GM12878 (cell line): ENCODE results near the gene PRSS1. TPM values are rescaled to one million over a fixed set of nuclear protein-coding genes. Genes with fewer than 3 reads are reported as not detected.

Experiments
- ATAC-seq: fragments of 200-7000 bp; cut with Tn5 transposase; 3 replicates; pipeline ENCODE4 v1.9.1; 2020; ENCODE audit warnings: mild to moderate bottlenecking, moderate library complexity
- BruUV-seq: library from RNA; stranded (reverse); fragments of 400-500 nt; replicated peaks from 2 replicates; lab custom pipeline; 2021; lab: Mats Ljungman, UMichigan
- CTCF ChIA-PET: fragments of 300-600 bp; sonication (Branson Sonifier 250); formaldehyde crosslinking; extraction: SDS; loops from one replicate; lab custom pipeline; 2021; ENCODE audit warnings: inconsistent platforms; lab: Yijun Ruan, JAX
- POLR2A ChIA-PET: fragments of 350-600 bp; formaldehyde crosslinking; extraction: SDS; loops from one replicate; lab custom pipeline; 2021; ENCODE audit warnings: inconsistent platforms; lab: Charles Lee
- RAD21 ChIA-PET: fragments of 300-600 bp; sonication (Branson Sonifier 250); formaldehyde crosslinking; loops from one replicate; lab custom pipeline; 2023; ENCODE audit warnings: antibody characterized with exemption; ENCODE audit not compliant: unreplicated experiment; lab: Charles Lee
- SMC1A ChIA-PET: fragments of 300-600 bp; sonication (Branson Sonifier 250); formaldehyde crosslinking; loops from one replicate; lab custom pipeline; 2023; ENCODE audit not compliant: unreplicated experiment, uncharacterized antibody; lab: Charles Lee
- DNase-seq: peaks from one replicate; pipeline ENCODE4 v3.0.0-alpha.2; 2011; ENCODE audit warnings: low read depth, low spot score
- FAIRE-seq: peaks from 3 replicates; lab custom pipeline; 2011; peaks lifted over from hg19 to GRCh38; lab: Jason Lieb, UNC
- H2AFZ ChIP-seq: 2 replicates; pipeline ENCODE4 v1.6.0; 2011; ENCODE audit warnings: low read depth, low read length, control low read depth; ENCODE audit not compliant: control insufficient read depth
- H3K27ac ChIP-seq: 2 replicates; pipeline ENCODE4 v1.5.1; 2011; ENCODE audit warnings: control low read depth; ENCODE audit not compliant: control insufficient read depth, insufficient read depth
- H3K27me3 ChIP-seq, 2 experiments: replicated peaks in 1 of 2; 2 replicates each; pipeline versions ENCODE4 v1.6.0 to v1.6.1; 2011; ENCODE audit warnings: low read length in 1 of 2; ENCODE audit not compliant: control insufficient read depth in 2 of 2, insufficient read depth in 2 of 2
- H3K36me3 ChIP-seq, 2 experiments: 2 replicates each; pipeline ENCODE4 v1.5.1; 2011; ENCODE audit warnings: low read length in 1 of 2; ENCODE audit not compliant: control insufficient read depth in 2 of 2, insufficient read depth in 2 of 2
- H3K4me1 ChIP-seq: 2 replicates; pipeline ENCODE4 v1.6.1; 2011; ENCODE audit warnings: mild to moderate bottlenecking, low read length, moderate library complexity, mixed read lengths; ENCODE audit not compliant: control insufficient read depth, insufficient read depth
- H3K4me2 ChIP-seq: 2 replicates; pipeline ENCODE4 v1.6.0; 2011; ENCODE audit warnings: control low read depth; ENCODE audit not compliant: control insufficient read depth, insufficient read depth
- H3K4me3 ChIP-seq: fragments of 200-600 bp; sonication (generic); 2 replicates; pipeline ENCODE4 v1.5.1; 2016
- H3K79me2 ChIP-seq: 2 replicates; pipeline ENCODE4 v1.6.0; 2011; ENCODE audit warnings: low read length; ENCODE audit not compliant: control insufficient read depth, insufficient read depth
- H3K9ac ChIP-seq: 2 replicates; pipeline ENCODE4 v1.8.0; 2011; ENCODE audit warnings: low read length, control low read depth, mixed read lengths; ENCODE audit not compliant: control insufficient read depth, insufficient read depth
- H3K9me3 ChIP-seq: replicated peaks from 3 replicates; pipeline ENCODE4 v1.5.1; 2011; ENCODE audit warnings: mild to moderate bottlenecking, low read length; ENCODE audit not compliant: control insufficient read depth, insufficient read depth
- H4K20me1 ChIP-seq: 2 replicates; pipeline ENCODE4 v1.6.0; 2011; ENCODE audit not compliant: control insufficient read depth, insufficient read depth
- BACH1 ChIP-seq: fragments of 450-650 bp; IDR thresholded peaks from 2 replicates; pipeline ENCODE4 v1.6.1; 2017; ENCODE audit warnings: mild to moderate bottlenecking, borderline replicate concordance
- BCL11A ChIP-seq: IDR thresholded peaks from 2 replicates; pipeline ENCODE4 v1.6.1; 2011; ENCODE audit warnings: low read depth, low read length
- DPF2 ChIP-seq: fragments of 450-650 bp; IDR thresholded peaks from 2 replicates; pipeline ENCODE4 v1.6.1; 2017; ENCODE audit warnings: mild to moderate bottlenecking
- EGR1 ChIP-seq, 2 experiments: IDR thresholded peaks; 1 replicate in 1 of 2; 2 replicates in 1 of 2; pipeline ENCODE4 v1.6.1; 2011 to 2012; ENCODE audit warnings: low read depth in 2 of 2, low read length in 2 of 2, borderline replicate concordance in 1 of 2, mild to moderate bottlenecking in 1 of 2, moderate library complexity in 1 of 2
- EP300 ChIP-seq, 2 experiments: fragments of 150-350 bp in 1 of 2; IDR thresholded peaks; 2 replicates each; pipeline ENCODE4 v1.6.1; 2011 to 2012; ENCODE audit warnings: low read depth in 2 of 2, low read length in 2 of 2, borderline replicate concordance in 1 of 2, improper control_type of control experiment in 1 of 2, inconsistent platforms in 1 of 2; ENCODE audit not compliant: control insufficient read depth in 1 of 2
- FOXK2 ChIP-seq: fragments of 450-650 bp; IDR thresholded peaks from 2 replicates; pipeline ENCODE4 v1.6.1; 2017; ENCODE audit warnings: mild to moderate bottlenecking, moderate library complexity
- HDAC2 ChIP-seq: fragments of 200-600 bp; sonication (generic); IDR thresholded peaks from 2 replicates; pipeline ENCODE4 v1.6.1; 2017
- KDM1A ChIP-seq: fragments of 200-600 bp; sonication (generic); IDR thresholded peaks from 2 replicates; pipeline ENCODE4 v1.6.1; 2016; ENCODE audit warnings: borderline replicate concordance
- MEF2A ChIP-seq: IDR thresholded peaks from 2 replicates; pipeline ENCODE4 v1.6.1; 2011; ENCODE audit warnings: low read depth, mild to moderate bottlenecking, low read length, moderate library complexity; ENCODE audit not compliant: insufficient read depth
- MEF2B ChIP-seq: fragments of 450-650 bp; IDR thresholded peaks from 2 replicates; pipeline ENCODE4 v1.6.1; 2018; ENCODE audit warnings: mild to moderate bottlenecking, moderate library complexity; ENCODE audit not compliant: partially characterized antibody, poor library complexity, severe bottlenecking
- NFIC ChIP-seq: IDR thresholded peaks from 2 replicates; pipeline ENCODE4 v1.6.1; 2012; ENCODE audit warnings: low read depth, mild to moderate bottlenecking, inconsistent platforms, low read length, moderate library complexity
- POLR2A ChIP-seq: IDR thresholded peaks from 2 replicates; pipeline ENCODE4 v1.6.1; 2011; ENCODE audit warnings: low read depth, mild to moderate bottlenecking, low read length
- SP1 ChIP-seq: IDR thresholded peaks from one replicate; pipeline ENCODE4 v1.6.1; 2011; ENCODE audit warnings: low read depth, low read length
- SPI1 ChIP-seq: IDR thresholded peaks from 2 replicates; pipeline ENCODE4 v1.6.1; 2011; ENCODE audit warnings: low read depth, mild to moderate bottlenecking, low read length, moderate library complexity, borderline replicate concordance; ENCODE audit not compliant: insufficient read depth
- TBL1XR1 ChIP-seq: IDR thresholded peaks from 2 replicates; pipeline ENCODE4 v1.6.1; 2012; ENCODE audit warnings: low read depth, low read length, improper control_type of control experiment
- USF1 ChIP-seq: IDR thresholded peaks from 2 replicates; pipeline ENCODE4 v1.6.1; 2011; ENCODE audit warnings: borderline replicate concordance, low read depth, mild to moderate bottlenecking, moderate library complexity, mixed read lengths, low read length; ENCODE audit not compliant: insufficient read depth; ENCODE audit errors: extremely low read length
- ZBED1 ChIP-seq: IDR thresholded peaks from 2 replicates; pipeline ENCODE4 v1.6.1; 2016; ENCODE audit warnings: borderline replicate concordance
- ZZZ3 ChIP-seq: IDR thresholded peaks from 2 replicates; pipeline ENCODE4 v1.6.1; 2011; ENCODE audit warnings: low read depth; ENCODE audit not compliant: control insufficient read depth, insufficient read length
- WGBS: methylation state at CpG from one replicate; pipeline ENCODE4 v1.1.6; 2016; ENCODE audit warnings: low lambda C conversion rate; ENCODE audit not compliant: insufficient replicate concordance, insufficient coverage; ENCODE audit errors: missing lambda C conversion rate; 5-methylcytosine and 5-hydroxymethylcytosine counted together
- in situ Hi-C: fragments of 300-500 bp; cut with MboI; formaldehyde crosslinking; loops from 9 replicates; pipeline ENCODE4 v1.14.3; 2018; ENCODE audit warnings: mixed read lengths
- intact Hi-C: fragments of 100-400 bp; cut with micrococcal nuclease; formaldehyde crosslinking; loops from one replicate; pipeline ENCODE4 v1.14.2; 2022; ENCODE audit not compliant: unreplicated experiment
- polyA plus RNA-seq, 11 experiments: library from polyadenylated mRNA; depleted of rRNA in 4 of 11; unstranded in 6 of 11; stranded (reverse) in 5 of 11; fragments of >200 nt; fragmentation: Nextera tagmentation in 4 of 11; fragmentation: Illumina TruSeq in 1 of 11; extraction: Ambion mirVana in 4 of 11; extraction: Trizol in 1 of 11; gene quantifications; 1 replicate in 1 of 11; 2 replicates in 10 of 11; pipeline versions ENCODE4 v1.2.1 to v1.2.3, GENCODE V29; 2011 to 2016; ENCODE audit warnings: inconsistent platforms in 2 of 11, missing spikeins in 2 of 11, low read depth in 1 of 11
- total RNA-seq, 4 experiments: library from RNA; depleted of rRNA in 3 of 4; stranded (reverse); fragments of >200 nt in 3 of 4; fragmentation: Illumina TruSeq in 1 of 4; extraction: Trizol in 1 of 4; gene quantifications; 2 replicates each; pipeline versions ENCODE4 v1.2.1 to v1.2.3, GENCODE V29; 2013 to 2021
- TF ChIP-seq, protein P1 (sequence below): fragments of 450-650 bp; IDR thresholded peaks from 2 replicates; pipeline ENCODE4 v1.6.1; 2016; ENCODE audit warnings: mild to moderate bottlenecking, moderate library complexity, borderline replicate concordance

PRSS1 gene
- total and polyA plus RNA-seq, 10 of the 15 experiments (the other 5 are each of a cell fraction or from before 2014, with no cell fraction given), result 11.9 TPM; not detected in 9

- TF ChIP-seq, protein P1, sequence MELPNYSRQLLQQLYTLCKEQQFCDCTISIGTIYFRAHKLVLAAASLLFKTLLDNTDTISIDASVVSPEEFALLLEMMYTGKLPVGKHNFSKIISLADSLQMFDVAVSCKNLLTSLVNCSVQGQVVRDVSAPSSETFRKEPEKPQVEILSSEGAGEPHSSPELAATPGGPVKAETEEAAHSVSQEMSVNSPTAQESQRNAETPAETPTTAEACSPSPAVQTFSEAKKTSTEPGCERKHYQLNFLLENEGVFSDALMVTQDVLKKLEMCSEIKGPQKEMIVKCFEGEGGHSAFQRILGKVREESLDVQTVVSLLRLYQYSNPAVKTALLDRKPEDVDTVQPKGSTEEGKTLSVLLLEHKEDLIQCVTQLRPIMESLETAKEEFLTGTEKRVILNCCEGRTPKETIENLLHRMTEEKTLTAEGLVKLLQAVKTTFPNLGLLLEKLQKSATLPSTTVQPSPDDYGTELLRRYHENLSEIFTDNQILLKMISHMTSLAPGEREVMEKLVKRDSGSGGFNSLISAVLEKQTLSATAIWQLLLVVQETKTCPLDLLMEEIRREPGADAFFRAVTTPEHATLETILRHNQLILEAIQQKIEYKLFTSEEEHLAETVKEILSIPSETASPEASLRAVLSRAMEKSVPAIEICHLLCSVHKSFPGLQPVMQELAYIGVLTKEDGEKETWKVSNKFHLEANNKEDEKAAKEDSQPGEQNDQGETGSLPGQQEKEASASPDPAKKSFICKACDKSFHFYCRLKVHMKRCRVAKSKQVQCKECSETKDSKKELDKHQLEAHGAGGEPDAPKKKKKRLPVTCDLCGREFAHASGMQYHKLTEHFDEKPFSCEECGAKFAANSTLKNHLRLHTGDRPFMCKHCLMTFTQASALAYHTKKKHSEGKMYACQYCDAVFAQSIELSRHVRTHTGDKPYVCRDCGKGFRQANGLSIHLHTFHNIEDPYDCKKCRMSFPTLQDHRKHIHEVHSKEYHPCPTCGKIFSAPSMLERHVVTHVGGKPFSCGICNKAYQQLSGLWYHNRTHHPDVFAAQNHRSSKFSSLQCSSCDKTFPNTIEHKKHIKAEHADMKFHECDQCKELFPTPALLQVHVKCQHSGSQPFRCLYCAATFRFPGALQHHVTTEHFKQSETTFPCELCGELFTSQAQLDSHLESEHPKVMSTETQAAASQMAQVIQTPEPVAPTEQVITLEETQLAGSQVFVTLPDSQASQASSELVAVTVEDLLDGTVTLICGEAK, result no peak
These were observed 42.9 kb downstream of the PRSS1 start (continued) for GRCh38 chr7:142792129-142792528.

- no TSS peak for BruUV-seq
- ATAC-seq, result no peak
- Histone ChIP-seq H2AFZ (no peak overlapping the region), H3K27ac (no peak overlapping the region), H3K27me3 (no peaks in the 10 kb centered on the region), H3K9ac (no peak overlapping the region), H4K20me1 (no peaks in the 10 kb centered on the region), H3K4me3 (no peak overlapping the region), H3K9me3 (no peaks in the 10 kb centered on the region), H3K4me2 (no peak overlapping the region), H3K36me3 (no peaks in the 10 kb centered on the region), H3K79me2 (peaks cover 6% of the 10 kb centered on the region), H3K4me1 (peaks cover 3% of the 10 kb centered on the region)
- WGBS, result 64% methylated on average over 2 of the region's 2 CpGs
- SMC1A ChIA-PET, result interaction anchor here (0.8 to 24.6 kb wide), 7 partner anchors 7 to 87 kb away, joined by 3 to 786 read pairs (median 3); no protein-coding TSS in a partner anchor
- POLR2A ChIA-PET, result interaction anchor here (16.4 kb wide), 1 partner anchor 16 kb away, joined by 325 read pairs; no protein-coding TSS in a partner anchor
- in situ Hi-C loops (no loop called here), intact Hi-C loops (no loop called here)
- RAD21 ChIA-PET, result interaction anchor here (1.8 to 20.4 kb wide), 3 partner anchors 7 to 21 kb away, joined by 5 to 813 read pairs (median 115); partner anchors contain the start of gene PRSS2
- FAIRE-seq, result no peak
- CTCF ChIA-PET, result interaction anchor here (0.9 to 28.6 kb wide), 4 partner anchors 4 to 106 kb away, joined by 4 to 1055 read pairs (median 530); no protein-coding TSS in a partner anchor
- no peak for DNase-seq
- TF ChIP-seq TBL1XR1 (no peak), EGR1 (IDR thresholded peaks at IDR 0.05; ENCODE audit: borderline replicate concordance in 1 of 2, low read depth in 2 of 2, low read length in 2 of 2) (no peak), ZBED1 (no peak), SP1 (no peak), POLR2A (no peak), MEF2A (no peak), MEF2B (no peak), BCL11A (no peak), BACH1 (no peak), DPF2 (no peak), SPI1 (no peak), NFIC (no peak), ZZZ3 (no peak), HDAC2 (no peak), USF1 (no peak), FOXK2 (no peak), EP300 (IDR thresholded peaks at IDR 0.05; ENCODE audit: borderline replicate concordance in 1 of 2, control insufficient read depth in 1 of 2, low read depth in 2 of 2, low read length in 2 of 2) (no peak), KDM1A (no peak)
These were observed 43.3 kb downstream of the PRSS1 start for GRCh38 chr7:142792593-142792992.
